Measurements from ENCODE around the gene UQCC3.

UQCC3 gene, protein sequence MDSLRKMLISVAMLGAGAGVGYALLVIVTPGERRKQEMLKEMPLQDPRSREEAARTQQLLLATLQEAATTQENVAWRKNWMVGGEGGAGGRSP

GRCh38 chr11:62671608-62672389 is at the start of gene UQCC3, which contains the start of gene LBHD1:
Gene UQCC3, plus strand, starts transcription at chr11:62671673. Its CDS starts 73 bp downstream, at chr11:62671746.
Gene LBHD1, minus strand, starts transcription at chr11:62672267. Its CDS starts 2,236 bp downstream, at chr11:62670031.
- no peak for FAIRE-seq
- TF ChIP-seq, protein P1, sequence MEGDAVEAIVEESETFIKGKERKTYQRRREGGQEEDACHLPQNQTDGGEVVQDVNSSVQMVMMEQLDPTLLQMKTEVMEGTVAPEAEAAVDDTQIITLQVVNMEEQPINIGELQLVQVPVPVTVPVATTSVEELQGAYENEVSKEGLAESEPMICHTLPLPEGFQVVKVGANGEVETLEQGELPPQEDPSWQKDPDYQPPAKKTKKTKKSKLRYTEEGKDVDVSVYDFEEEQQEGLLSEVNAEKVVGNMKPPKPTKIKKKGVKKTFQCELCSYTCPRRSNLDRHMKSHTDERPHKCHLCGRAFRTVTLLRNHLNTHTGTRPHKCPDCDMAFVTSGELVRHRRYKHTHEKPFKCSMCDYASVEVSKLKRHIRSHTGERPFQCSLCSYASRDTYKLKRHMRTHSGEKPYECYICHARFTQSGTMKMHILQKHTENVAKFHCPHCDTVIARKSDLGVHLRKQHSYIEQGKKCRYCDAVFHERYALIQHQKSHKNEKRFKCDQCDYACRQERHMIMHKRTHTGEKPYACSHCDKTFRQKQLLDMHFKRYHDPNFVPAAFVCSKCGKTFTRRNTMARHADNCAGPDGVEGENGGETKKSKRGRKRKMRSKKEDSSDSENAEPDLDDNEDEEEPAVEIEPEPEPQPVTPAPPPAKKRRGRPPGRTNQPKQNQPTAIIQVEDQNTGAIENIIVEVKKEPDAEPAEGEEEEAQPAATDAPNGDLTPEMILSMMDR (IDR thresholded peaks at IDR 0.05; ENCODE audit: insufficient read depth, missing control alignments), result no peak
- DNase-seq (ENCODE audit: insufficient read length, low spot score), result peak; percentile 79

DNA sequence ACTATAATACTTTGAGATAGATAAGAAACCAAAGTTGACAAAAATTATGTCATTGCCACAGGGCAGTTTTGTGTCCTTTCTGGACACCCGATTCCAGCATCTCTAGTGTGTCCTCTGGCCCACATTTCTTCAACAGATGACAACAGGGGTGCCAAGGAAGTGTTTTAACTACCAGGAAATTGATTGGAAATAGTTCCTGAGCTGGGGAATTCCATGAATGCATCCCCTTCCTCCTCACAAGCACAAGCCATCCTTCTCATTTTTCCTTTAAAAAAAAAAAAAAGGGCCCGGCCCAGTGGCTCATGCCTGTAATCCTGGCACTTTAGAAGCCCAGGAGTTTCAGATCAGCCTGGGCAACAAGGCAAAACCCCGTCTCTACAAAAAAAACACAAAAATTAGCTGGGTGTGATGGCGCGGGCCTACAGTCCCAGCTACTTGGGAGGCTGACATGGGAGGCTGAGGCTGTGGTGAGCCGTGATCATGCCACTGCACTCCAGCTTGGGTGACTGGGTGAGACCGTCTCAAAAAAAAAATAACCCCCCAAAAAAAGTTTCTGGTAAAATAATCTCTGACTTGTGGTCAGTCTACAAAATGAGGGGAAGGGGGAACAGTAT is 48.9 kb upstream of the UQCC3 start:
- TF ChIP-seq, protein P1 (IDR thresholded peaks at IDR 0.05; ENCODE audit: insufficient read depth, missing control alignments), result no peak
- DNase-seq (ENCODE audit: insufficient read length, low spot score) (no peak), FAIRE-seq (no peak)

GRCh38 chr11:62627713-62628112 is 43.8 kb upstream of the UQCC3 start:
- no peak for FAIRE-seq

DNA sequence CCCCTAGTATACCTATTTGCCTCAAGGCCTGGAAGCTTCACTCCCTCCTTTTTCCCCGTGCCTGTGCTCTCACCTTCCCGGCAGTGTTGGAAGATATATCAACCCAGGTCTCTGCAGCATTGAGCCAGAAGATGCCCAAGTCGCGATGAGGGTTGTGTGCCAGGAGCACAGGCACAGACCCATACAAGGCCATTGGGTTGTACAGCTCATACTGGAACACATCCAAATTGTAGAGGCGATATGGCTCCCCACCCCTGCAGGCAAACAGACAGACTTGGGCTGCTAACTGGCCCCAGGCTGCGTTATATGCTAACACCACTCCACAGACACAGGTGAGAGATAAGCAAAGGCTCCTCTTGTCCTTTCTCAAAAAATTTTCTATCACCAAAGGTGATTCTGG is 39.0 kb upstream of the UQCC3 start:
- TF ChIP-seq, protein P1 (IDR thresholded peaks at IDR 0.05; ENCODE audit: insufficient read depth, missing control alignments), result no peak
- DNase-seq (ENCODE audit: insufficient read length, low spot score) (no peak), FAIRE-seq (no peak)

More at GRCh38 chr11:62627713-62628112, 43.8 kb upstream of the UQCC3 start:
- no peak for DNase-seq (ENCODE audit: insufficient read length, low spot score)
- TF ChIP-seq, protein P1 (IDR thresholded peaks at IDR 0.05; ENCODE audit: insufficient read depth, missing control alignments), result no peak

- FAIRE-seq, result no peak
- TF ChIP-seq, protein P1 (IDR thresholded peaks at IDR 0.05; ENCODE audit: insufficient read depth, missing control alignments), result no peak
- no peak for DNase-seq (ENCODE audit: insufficient read length, low spot score)
Observed at GRCh38 chr11:62644220-62644619, 27.3 kb upstream of the UQCC3 start.

- TF ChIP-seq, protein P1 (IDR thresholded peaks at IDR 0.05; ENCODE audit: insufficient read depth, missing control alignments), result no peak
- no peak for DNase-seq (ENCODE audit: insufficient read length, low spot score)
- FAIRE-seq, result no peak
Observed at GRCh38 chr11:62645671-62645945, 25.9 kb upstream of the UQCC3 start.

Data from D721Med (cell line).